K562 (cell line): ENCODE measurements around the gene SERPINH1. TPM values are rescaled to one million over a fixed set of nuclear protein-coding genes. Genes with fewer than 3 reads are reported as not detected.
A peak's percentile ranks its signal among the peaks of the same experiment; 100 is the strongest.

Experiments used
- BMI1 ChIP-seq: fragments of 150-350 bp; IDR thresholded peaks from 2 replicates; pipeline ENCODE4 v1.6.1; 2014; ENCODE audit warnings: low read length
- CBFA2T3 ChIP-seq: fragments of 450-650 bp; IDR thresholded peaks from 2 replicates; pipeline ENCODE4 v1.6.1; 2017
- DNMT1 ChIP-seq: fragments of 450-650 bp; IDR thresholded peaks from 2 replicates; pipeline ENCODE4 v1.6.1; 2016; ENCODE audit warnings: antibody characterized with exemption, mild to moderate bottlenecking
- EP400 ChIP-seq: fragments of 450-650 bp; IDR thresholded peaks from 2 replicates; pipeline ENCODE4 v1.6.1; 2017; ENCODE audit warnings: antibody characterized with exemption, mild to moderate bottlenecking, moderate library complexity
- ETV1 ChIP-seq: fragments of 450-650 bp; conservative IDR thresholded peaks from 2 replicates; pipeline ENCODE4 v1.6.1; 2016; ENCODE audit warnings: missing genetic modification characterization, control low read depth, low read depth, missing compliant biosample characterization
- HDGF ChIP-seq: fragments of 450-650 bp; IDR thresholded peaks from 2 replicates; pipeline ENCODE4 v1.6.1; 2016
- KDM4B ChIP-seq, 2 experiments: fragments of 450-650 bp in 1 of 2; sonication (generic) in 1 of 2; IDR thresholded peaks; 2 replicates each; pipeline ENCODE4 v1.6.1; 2016 to 2017; ENCODE audit warnings: borderline replicate concordance in 2 of 2, antibody characterized with exemption in 1 of 2, low read depth in 1 of 2, mild to moderate bottlenecking in 1 of 2
- KDM5B ChIP-seq: fragments of 200-600 bp; sonication (generic); IDR thresholded peaks from 2 replicates; pipeline ENCODE4 v1.6.1; 2012; ENCODE audit warnings: low read depth, mild to moderate bottlenecking, moderate library complexity, low read length, control low read depth, inconsistent platforms; ENCODE audit not compliant: insufficient replicate concordance
- MTA2 ChIP-seq: fragments of 450-650 bp; IDR thresholded peaks from 2 replicates; pipeline ENCODE4 v1.6.1; 2016; ENCODE audit warnings: low read depth
- MYNN ChIP-seq, 2 experiments: sonication (generic); formaldehyde crosslinking in 1 of 2; IDR thresholded peaks; 2 replicates each; pipeline versions ENCODE4 v1.5.0 to v1.6.1; 2016 to 2020; ENCODE audit warnings: antibody characterized with exemption in 1 of 2, missing genetic modification reagents in 1 of 2
- NONO ChIP-seq, 2 experiments: fragments of 200-400 bp in 1 of 2; fragments of 450-650 bp in 1 of 2; formaldehyde crosslinking in 1 of 2; IDR thresholded peaks; 2 replicates each; pipeline ENCODE4 v1.6.1; 2017; ENCODE audit warnings: low read depth in 2 of 2, mild to moderate bottlenecking in 2 of 2, moderate library complexity in 2 of 2, low read length in 1 of 2
- PML ChIP-seq: IDR thresholded peaks from 2 replicates; pipeline ENCODE4 v1.6.1; 2012; ENCODE audit warnings: low read length, inconsistent platforms
- RFX7 ChIP-seq: fragments of 250-450 bp; sonication (Bioruptor Pico); IDR thresholded peaks from 2 replicates; pipeline ENCODE4 v1.5.1; 2021; ENCODE audit warnings: mild to moderate bottlenecking
- SRF ChIP-seq, 2 experiments: fragments of 250-450, 450-650 bp in 1 of 2; sonication (Bioruptor Pico) in 1 of 2; sonication (generic) in 1 of 2; formaldehyde crosslinking; IDR thresholded peaks; 2 replicates each; pipeline versions ENCODE4 v1.5.0 to v1.5.1; 2020 to 2022; ENCODE audit warnings: mild to moderate bottlenecking in 1 of 2, missing genetic modification reagents in 1 of 2
- SRSF9 ChIP-seq: fragments of 200-400 bp; formaldehyde crosslinking; IDR thresholded peaks from 2 replicates; pipeline ENCODE4 v1.6.1; 2017; ENCODE audit warnings: low read depth, low read length, borderline replicate concordance
- TAL1 ChIP-seq: fragments of 450-650 bp; IDR thresholded peaks from 2 replicates; pipeline ENCODE4 v1.6.1; 2016; ENCODE audit warnings: mild to moderate bottlenecking
- YY1 ChIP-seq, 3 experiments: IDR thresholded peaks; 2 replicates each; pipeline ENCODE4 v1.6.1; 2011; ENCODE audit warnings: low read length in 2 of 3, mild to moderate bottlenecking in 2 of 3, moderate library complexity in 2 of 3, borderline replicate concordance in 1 of 3, control low read depth in 1 of 3, low read depth in 1 of 3; ENCODE audit not compliant: insufficient read depth in 3 of 3, insufficient replicate concordance in 2 of 3, control insufficient read depth in 1 of 3, insufficient read length in 1 of 3; ENCODE audit errors: extremely low read depth in 1 of 3
- ZBTB7A ChIP-seq: IDR thresholded peaks from 2 replicates; pipeline ENCODE4 v1.6.1; 2011; ENCODE audit warnings: low read depth, mild to moderate bottlenecking, low read length, moderate library complexity, borderline replicate concordance; ENCODE audit not compliant: control insufficient read depth
- ZNF175 ChIP-seq: fragments of 200-800 bp; sonication (Bioruptor generic); IDR thresholded peaks from 2 replicates; pipeline ENCODE4 v1.6.1; 2016; ENCODE audit warnings: low read depth, mild to moderate bottlenecking, missing genetic modification characterization, missing compliant biosample characterization
- ZNF197 ChIP-seq: fragments of 200-800 bp; sonication (Bioruptor generic); IDR thresholded peaks from 2 replicates; pipeline ENCODE4 v1.6.1; 2016; ENCODE audit warnings: low read depth, missing genetic modification characterization, missing compliant biosample characterization
- ZNF41 ChIP-seq: fragments of 250-450 bp; sonication (Bioruptor Pico); conservative IDR thresholded peaks from 2 replicates; pipeline ENCODE4 v1.4.0; 2020; ENCODE audit warnings: mild to moderate bottlenecking
- ZNF766 ChIP-seq: fragments of 200-800 bp; sonication (Bioruptor generic); conservative IDR thresholded peaks from 2 replicates; pipeline ENCODE4 v1.6.1; 2016; ENCODE audit warnings: missing genetic modification characterization, missing compliant biosample characterization
- polyA plus RNA-seq, 8 experiments: library from polyadenylated mRNA; depleted of rRNA in 4 of 8; stranded (reverse) in 5 of 8; unstranded in 3 of 8; fragments of >200 nt; fragmentation: Nextera tagmentation in 2 of 8; fragmentation: Illumina TruSeq in 1 of 8; extraction: Ambion mirVana in 2 of 8; extraction: Trizol in 1 of 8; gene quantifications; 2 replicates each; pipeline versions ENCODE4 v1.2.1 to v1.2.3, GENCODE V29; 2011 to 2014; ENCODE audit warnings: inconsistent platforms in 1 of 8, missing spikeins in 1 of 8
- total RNA-seq, 7 experiments: library from RNA; depleted of rRNA in 6 of 7; stranded (reverse); fragments of >200 nt in 6 of 7; fragmentation: Illumina TruSeq in 2 of 7; extraction: Trizol in 2 of 7; gene quantifications; 2 replicates each; pipeline versions ENCODE4 v1.2.1 to v1.2.3, GENCODE V29; 2011 to 2021; ENCODE audit warnings: low replicate concordance in 1 of 7
- TF ChIP-seq, protein P1 (sequence below): IDR thresholded peaks from 2 replicates; pipeline ENCODE4 v1.6.1; 2011; ENCODE audit warnings: borderline replicate concordance, low read depth, mild to moderate bottlenecking, moderate library complexity, low read length; ENCODE audit not compliant: insufficient read depth, poor library complexity, severe bottlenecking
- TF ChIP-seq, protein P2 (sequence below), 2 experiments: IDR thresholded peaks; 2 replicates each; pipeline ENCODE4 v1.6.1; 2011; ENCODE audit warnings: borderline replicate concordance in 1 of 2, control low read depth in 1 of 2, low read depth in 1 of 2, low read length in 1 of 2, mild to moderate bottlenecking in 1 of 2, mixed read lengths in 1 of 2, moderate library complexity in 1 of 2; ENCODE audit not compliant: insufficient read depth in 1 of 2, insufficient read length in 1 of 2, poor library complexity in 1 of 2, severe bottlenecking in 1 of 2; ENCODE audit errors: extremely low read depth in 1 of 2
- TF ChIP-seq, protein P3 (sequence below): fragments of 250-450 bp; sonication (Bioruptor Pico); IDR thresholded peaks from 2 replicates; pipeline ENCODE4 v1.8.0; 2021; ENCODE audit warnings: moderate library complexity, mild to moderate bottlenecking, inconsistent platforms

The SERPINH1 gene
- total and polyA plus RNA-seq, 9 of the 15 experiments (the other 6 are each of a cell fraction or from before 2014, with no cell fraction given), result 2.8 to 106 (median 67.9) TPM

DNA sequence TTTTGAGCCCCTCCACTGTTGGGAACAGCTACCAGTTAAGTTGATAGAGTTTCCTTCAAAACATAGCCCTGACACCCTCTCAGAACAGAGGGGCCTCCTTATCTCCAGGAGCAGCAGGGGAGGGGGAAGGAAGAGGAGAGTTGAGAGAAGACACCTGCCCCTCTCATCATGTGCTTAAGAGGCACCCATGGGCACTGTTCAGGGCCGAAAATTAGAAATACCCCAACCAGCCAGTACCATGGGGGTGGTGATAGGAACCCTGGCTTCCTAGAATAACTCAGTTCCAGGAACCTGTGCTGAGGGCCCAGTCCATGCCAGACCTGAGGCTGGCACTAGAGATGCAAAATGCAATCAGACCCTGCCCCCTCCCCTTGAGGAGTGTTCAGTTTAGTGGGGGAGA lies 27.0 kb upstream of the SERPINH1 start (continued):
- TF ChIP-seq DNMT1 (no peak), SRF (CRISPR knock-in tag; IDR thresholded peaks at IDR 0.05) (no peak), RFX7 (CRISPR knock-in tag) (no peak), HDGF (no peak), YY1 (IDR thresholded peaks at IDR 0.05; ENCODE audit: borderline replicate concordance in 1 of 3, control insufficient read depth in 1 of 3, extremely low read depth in 1 of 3, insufficient read depth in 3 of 3, insufficient read length in 1 of 3, insufficient replicate concordance in 2 of 3, low read depth in 1 of 3, low read length in 2 of 3) (peak in 1 of 3 experiments; percentile 18), NONO (IDR thresholded peaks at IDR 0.05; ENCODE audit: low read depth in 2 of 2, low read length in 1 of 2) (no peak), PML (no peak), EP400 (no peak), CBFA2T3 (peak; percentile 82), KDM5B (no peak), TAL1 (peak; percentile 47; the same call in 1 of the 2 replicates), SRSF9 (no peak), ZNF175 (CRISPR knock-in tag) (peak; percentile 26; the same call in 1 of the 2 replicates), MTA2 (0 out of 2 replicates have a peak, but pooled peaks have one; percentile 28), ZNF41 (CRISPR knock-in tag) (no peak), ZNF766 (CRISPR knock-in tag) (no peak), ZNF197 (CRISPR knock-in tag) (0 out of 2 replicates have a peak, but pooled peaks have one; percentile 1), ZBTB7A (peak; percentile 48; the same call in 1 of the 2 replicates), MYNN (IDR thresholded peaks at IDR 0.05) (peak; percentile 35; the same call in 1 of the 2 replicates), MYNN (CRISPR knock-in tag; IDR thresholded peaks at IDR 0.05) (no peak), ETV1 (tag) (no peak), KDM4B (IDR thresholded peaks at IDR 0.05; ENCODE audit: borderline replicate concordance in 2 of 2, low read depth in 1 of 2) (no peak), BMI1 (no peak)
- TF ChIP-seq, protein P1, sequence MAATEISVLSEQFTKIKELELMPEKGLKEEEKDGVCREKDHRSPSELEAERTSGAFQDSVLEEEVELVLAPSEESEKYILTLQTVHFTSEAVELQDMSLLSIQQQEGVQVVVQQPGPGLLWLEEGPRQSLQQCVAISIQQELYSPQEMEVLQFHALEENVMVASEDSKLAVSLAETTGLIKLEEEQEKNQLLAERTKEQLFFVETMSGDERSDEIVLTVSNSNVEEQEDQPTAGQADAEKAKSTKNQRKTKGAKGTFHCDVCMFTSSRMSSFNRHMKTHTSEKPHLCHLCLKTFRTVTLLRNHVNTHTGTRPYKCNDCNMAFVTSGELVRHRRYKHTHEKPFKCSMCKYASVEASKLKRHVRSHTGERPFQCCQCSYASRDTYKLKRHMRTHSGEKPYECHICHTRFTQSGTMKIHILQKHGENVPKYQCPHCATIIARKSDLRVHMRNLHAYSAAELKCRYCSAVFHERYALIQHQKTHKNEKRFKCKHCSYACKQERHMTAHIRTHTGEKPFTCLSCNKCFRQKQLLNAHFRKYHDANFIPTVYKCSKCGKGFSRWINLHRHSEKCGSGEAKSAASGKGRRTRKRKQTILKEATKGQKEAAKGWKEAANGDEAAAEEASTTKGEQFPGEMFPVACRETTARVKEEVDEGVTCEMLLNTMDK, result no peak
- TF ChIP-seq, protein P2, sequence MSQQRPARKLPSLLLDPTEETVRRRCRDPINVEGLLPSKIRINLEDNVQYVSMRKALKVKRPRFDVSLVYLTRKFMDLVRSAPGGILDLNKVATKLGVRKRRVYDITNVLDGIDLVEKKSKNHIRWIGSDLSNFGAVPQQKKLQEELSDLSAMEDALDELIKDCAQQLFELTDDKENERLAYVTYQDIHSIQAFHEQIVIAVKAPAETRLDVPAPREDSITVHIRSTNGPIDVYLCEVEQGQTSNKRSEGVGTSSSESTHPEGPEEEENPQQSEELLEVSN (IDR thresholded peaks at IDR 0.05; ENCODE audit: borderline replicate concordance in 1 of 2, extremely low read depth in 1 of 2, insufficient read depth in 1 of 2, insufficient read length in 1 of 2, low read depth in 1 of 2, low read length in 1 of 2, poor library complexity in 1 of 2, severe bottlenecking in 1 of 2), result no peak
- TF ChIP-seq, protein P3, sequence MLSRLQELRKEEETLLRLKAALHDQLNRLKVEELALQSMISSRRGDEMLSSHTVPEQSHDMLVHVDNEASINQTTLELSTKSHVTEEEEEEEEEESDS (CRISPR knock-in tag), result no peak
